Measurements from ENCODE around the gene LY6G5C. TPM values are rescaled to one million over a fixed set of nuclear protein-coding genes. Genes with fewer than 3 reads are reported as not detected.

Gene LY6G5C
- total and polyA plus RNA-seq, 2 of the 13 experiments (the other 11 are each of a cell fraction or from before 2014, with no cell fraction given): 0.33 to 0.55 TPM

DNA sequence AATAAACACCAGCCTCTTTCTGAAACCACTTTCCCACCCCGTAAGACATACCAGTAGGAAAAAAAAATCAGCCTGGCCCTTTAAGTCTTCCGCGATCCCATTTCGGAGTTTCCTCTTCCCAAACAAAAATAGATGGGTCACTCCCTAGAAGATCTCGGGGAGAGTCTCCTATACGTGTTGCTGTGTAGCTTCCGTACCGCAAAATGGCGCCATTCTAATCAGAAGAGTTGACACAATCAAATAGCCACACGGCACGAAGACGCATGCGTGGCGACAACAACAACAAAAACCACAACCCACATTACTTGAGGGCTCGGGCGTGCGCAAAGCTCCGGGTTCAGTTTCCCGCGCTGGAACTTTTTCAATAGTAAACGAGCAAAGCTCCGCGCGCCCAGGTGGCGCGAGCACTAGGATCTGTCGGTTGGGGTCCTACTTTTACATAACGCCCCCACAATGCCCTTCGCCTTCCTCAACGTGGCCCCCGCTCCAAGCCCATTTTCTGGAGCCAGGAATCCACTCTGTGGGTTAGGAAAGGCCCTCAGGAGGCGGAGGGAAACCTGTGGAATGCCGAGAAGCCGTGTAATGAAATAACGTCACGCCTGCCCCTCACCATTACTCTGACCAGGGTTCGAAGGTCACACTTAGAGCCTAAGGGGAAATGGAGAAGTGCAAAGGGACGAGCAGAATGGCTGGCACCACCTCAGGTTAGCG lies 15.9 kb downstream of the LY6G5C start, which contains the start of gene GPANK1 (continued):
- TF ChIP-seq, protein P1, sequence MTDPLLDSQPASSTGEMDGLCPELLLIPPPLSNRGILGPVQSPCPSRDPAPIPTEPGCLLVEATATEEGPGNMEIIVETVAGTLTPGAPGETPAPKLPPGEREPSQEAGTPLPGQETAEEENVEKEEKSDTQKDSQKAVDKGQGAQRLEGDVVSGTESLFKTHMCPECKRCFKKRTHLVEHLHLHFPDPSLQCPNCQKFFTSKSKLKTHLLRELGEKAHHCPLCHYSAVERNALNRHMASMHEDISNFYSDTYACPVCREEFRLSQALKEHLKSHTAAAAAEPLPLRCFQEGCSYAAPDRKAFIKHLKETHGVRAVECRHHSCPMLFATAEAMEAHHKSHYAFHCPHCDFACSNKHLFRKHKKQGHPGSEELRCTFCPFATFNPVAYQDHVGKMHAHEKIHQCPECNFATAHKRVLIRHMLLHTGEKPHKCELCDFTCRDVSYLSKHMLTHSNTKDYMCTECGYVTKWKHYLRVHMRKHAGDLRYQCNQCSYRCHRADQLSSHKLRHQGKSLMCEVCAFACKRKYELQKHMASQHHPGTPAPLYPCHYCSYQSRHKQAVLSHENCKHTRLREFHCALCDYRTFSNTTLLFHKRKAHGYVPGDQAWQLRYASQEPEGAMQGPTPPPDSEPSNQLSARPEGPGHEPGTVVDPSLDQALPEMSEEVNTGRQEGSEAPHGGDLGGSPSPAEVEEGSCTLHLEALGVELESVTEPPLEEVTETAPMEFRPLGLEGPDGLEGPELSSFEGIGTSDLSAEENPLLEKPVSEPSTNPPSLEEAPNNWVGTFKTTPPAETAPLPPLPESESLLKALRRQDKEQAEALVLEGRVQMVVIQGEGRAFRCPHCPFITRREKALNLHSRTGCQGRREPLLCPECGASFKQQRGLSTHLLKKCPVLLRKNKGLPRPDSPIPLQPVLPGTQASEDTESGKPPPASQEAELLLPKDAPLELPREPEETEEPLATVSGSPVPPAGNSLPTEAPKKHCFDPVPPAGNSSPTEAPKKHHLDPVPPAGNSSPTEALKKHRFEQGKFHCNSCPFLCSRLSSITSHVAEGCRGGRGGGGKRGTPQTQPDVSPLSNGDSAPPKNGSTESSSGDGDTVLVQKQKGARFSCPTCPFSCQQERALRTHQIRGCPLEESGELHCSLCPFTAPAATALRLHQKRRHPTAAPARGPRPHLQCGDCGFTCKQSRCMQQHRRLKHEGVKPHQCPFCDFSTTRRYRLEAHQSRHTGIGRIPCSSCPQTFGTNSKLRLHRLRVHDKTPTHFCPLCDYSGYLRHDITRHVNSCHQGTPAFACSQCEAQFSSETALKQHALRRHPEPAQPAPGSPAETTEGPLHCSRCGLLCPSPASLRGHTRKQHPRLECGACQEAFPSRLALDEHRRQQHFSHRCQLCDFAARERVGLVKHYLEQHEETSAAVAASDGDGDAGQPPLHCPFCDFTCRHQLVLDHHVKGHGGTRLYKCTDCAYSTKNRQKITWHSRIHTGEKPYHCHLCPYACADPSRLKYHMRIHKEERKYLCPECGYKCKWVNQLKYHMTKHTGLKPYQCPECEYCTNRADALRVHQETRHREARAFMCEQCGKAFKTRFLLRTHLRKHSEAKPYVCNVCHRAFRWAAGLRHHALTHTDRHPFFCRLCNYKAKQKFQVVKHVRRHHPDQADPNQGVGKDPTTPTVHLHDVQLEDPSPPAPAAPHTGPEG (CRISPR knock-in tag; IDR thresholded peaks at IDR 0.05): 0 out of 2 replicates have a peak, but pooled peaks have one; percentile 34
- TF ChIP-seq, protein P2, sequence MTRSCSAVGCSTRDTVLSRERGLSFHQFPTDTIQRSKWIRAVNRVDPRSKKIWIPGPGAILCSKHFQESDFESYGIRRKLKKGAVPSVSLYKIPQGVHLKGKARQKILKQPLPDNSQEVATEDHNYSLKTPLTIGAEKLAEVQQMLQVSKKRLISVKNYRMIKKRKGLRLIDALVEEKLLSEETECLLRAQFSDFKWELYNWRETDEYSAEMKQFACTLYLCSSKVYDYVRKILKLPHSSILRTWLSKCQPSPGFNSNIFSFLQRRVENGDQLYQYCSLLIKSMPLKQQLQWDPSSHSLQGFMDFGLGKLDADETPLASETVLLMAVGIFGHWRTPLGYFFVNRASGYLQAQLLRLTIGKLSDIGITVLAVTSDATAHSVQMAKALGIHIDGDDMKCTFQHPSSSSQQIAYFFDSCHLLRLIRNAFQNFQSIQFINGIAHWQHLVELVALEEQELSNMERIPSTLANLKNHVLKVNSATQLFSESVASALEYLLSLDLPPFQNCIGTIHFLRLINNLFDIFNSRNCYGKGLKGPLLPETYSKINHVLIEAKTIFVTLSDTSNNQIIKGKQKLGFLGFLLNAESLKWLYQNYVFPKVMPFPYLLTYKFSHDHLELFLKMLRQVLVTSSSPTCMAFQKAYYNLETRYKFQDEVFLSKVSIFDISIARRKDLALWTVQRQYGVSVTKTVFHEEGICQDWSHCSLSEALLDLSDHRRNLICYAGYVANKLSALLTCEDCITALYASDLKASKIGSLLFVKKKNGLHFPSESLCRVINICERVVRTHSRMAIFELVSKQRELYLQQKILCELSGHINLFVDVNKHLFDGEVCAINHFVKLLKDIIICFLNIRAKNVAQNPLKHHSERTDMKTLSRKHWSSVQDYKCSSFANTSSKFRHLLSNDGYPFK (CRISPR knock-in tag; IDR thresholded peaks at IDR 0.05; ENCODE audit: borderline replicate concordance): peak; percentile 57; the same call in 1 of the 2 replicates
- TF ChIP-seq ZNF343 (CRISPR knock-in tag; IDR thresholded peaks at IDR 0.05) (no peak), HDAC6 (IDR thresholded peaks at IDR 0.05; ENCODE audit: low read depth, low read length) (no peak), ZNF766 (CRISPR knock-in tag; IDR thresholded peaks at IDR 0.05; ENCODE audit: borderline replicate concordance) (peak; percentile 85), REXO4 (CRISPR knock-in tag; IDR thresholded peaks at IDR 0.05; ENCODE audit: borderline replicate concordance) (no peak), ZNF329 (CRISPR knock-in tag; IDR thresholded peaks at IDR 0.05; ENCODE audit: low read depth) (no peak; the same call in 1 of the 2 replicates), KAT8 (CRISPR knock-in tag; IDR thresholded peaks at IDR 0.05) (no peak; the same call in 1 of the 2 replicates), ZNF773 (CRISPR knock-in tag; IDR thresholded peaks at IDR 0.05; ENCODE audit: borderline replicate concordance) (0 out of 2 replicates have a peak, but pooled peaks have one; percentile 10), CCAR2 (optimal IDR thresholded peaks at IDR 0.05; ENCODE audit: low read depth, low read length) (peak; percentile 34)
- TF ChIP-seq, protein P3, sequence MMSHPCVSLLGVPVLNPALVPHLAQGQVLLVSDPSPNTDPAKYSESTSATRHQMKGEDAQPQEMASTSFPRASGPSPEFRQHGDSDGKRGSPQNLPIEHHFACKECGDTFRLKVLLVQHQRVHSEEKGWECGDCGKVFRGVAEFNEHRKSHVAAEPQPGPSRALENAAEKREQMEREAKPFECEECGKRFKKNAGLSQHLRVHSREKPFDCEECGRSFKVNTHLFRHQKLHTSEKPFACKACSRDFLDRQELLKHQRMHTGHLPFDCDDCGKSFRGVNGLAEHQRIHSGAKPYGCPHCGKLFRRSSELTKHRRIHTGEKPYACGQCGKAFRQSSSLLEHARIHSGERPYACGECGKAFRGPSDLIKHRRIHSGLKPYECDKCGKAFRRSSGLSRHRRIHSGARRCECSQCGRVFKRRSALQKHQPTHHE (CRISPR knock-in tag; IDR thresholded peaks at IDR 0.05; ENCODE audit: borderline replicate concordance): no peak
- TF ChIP-seq, protein P4, sequence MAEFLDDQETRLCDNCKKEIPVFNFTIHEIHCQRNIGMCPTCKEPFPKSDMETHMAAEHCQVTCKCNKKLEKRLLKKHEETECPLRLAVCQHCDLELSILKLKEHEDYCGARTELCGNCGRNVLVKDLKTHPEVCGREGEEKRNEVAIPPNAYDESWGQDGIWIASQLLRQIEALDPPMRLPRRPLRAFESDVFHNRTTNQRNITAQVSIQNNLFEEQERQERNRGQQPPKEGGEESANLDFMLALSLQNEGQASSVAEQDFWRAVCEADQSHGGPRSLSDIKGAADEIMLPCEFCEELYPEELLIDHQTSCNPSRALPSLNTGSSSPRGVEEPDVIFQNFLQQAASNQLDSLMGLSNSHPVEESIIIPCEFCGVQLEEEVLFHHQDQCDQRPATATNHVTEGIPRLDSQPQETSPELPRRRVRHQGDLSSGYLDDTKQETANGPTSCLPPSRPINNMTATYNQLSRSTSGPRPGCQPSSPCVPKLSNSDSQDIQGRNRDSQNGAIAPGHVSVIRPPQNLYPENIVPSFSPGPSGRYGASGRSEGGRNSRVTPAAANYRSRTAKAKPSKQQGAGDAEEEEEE (CRISPR knock-in tag; IDR thresholded peaks at IDR 0.05; ENCODE audit: borderline replicate concordance): peak; percentile 77
- TF ChIP-seq, protein P5, sequence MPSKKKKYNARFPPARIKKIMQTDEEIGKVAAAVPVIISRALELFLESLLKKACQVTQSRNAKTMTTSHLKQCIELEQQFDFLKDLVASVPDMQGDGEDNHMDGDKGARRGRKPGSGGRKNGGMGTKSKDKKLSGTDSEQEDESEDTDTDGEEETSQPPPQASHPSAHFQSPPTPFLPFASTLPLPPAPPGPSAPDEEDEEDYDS (CRISPR knock-in tag; IDR thresholded peaks at IDR 0.05): peak; percentile 64
- TF ChIP-seq, protein P6, sequence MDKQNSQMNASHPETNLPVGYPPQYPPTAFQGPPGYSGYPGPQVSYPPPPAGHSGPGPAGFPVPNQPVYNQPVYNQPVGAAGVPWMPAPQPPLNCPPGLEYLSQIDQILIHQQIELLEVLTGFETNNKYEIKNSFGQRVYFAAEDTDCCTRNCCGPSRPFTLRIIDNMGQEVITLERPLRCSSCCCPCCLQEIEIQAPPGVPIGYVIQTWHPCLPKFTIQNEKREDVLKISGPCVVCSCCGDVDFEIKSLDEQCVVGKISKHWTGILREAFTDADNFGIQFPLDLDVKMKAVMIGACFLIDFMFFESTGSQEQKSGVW (CRISPR knock-in tag; IDR thresholded peaks at IDR 0.05; ENCODE audit: borderline replicate concordance): peak; percentile 16; the same call in 1 of the 2 replicates
